GM23338 (cell line): ENCODE measurements around the gene SGCD.

Source experiments
- EZH2 ChIP-seq: fragments of 200-600 bp; sonication (generic); IDR thresholded peaks from one replicate; pipeline ENCODE4 v1.8.0; 2017; ENCODE audit warnings: antibody characterized with exemption, mild to moderate bottlenecking, low read depth; ENCODE audit not compliant: unreplicated experiment
- EZH2phosphoT487 ChIP-seq: fragments of 200-600 bp; sonication (generic); IDR thresholded peaks from one replicate; pipeline ENCODE4 v1.8.1; 2018; ENCODE audit warnings: antibody characterized with exemption; ENCODE audit not compliant: unreplicated experiment
- JUNB ChIP-seq: IDR thresholded peaks from one replicate; pipeline ENCODE4 v1.6.1; 2016; ENCODE audit warnings: antibody characterized with exemption; ENCODE audit not compliant: unreplicated experiment
- POLR2AphosphoS5 ChIP-seq: IDR thresholded peaks from 2 replicates; pipeline ENCODE4 v1.6.1; 2016; ENCODE audit warnings: antibody characterized with exemption, low read depth
- TF ChIP-seq, protein P1 (sequence below), 2 experiments: fragments of 200-600 bp in 1 of 2; sonication (generic) in 1 of 2; conservative IDR thresholded peaks; 2 replicates each; pipeline versions ENCODE4 v1.5.1 to v1.6.1; 2016 to 2017; ENCODE audit warnings: antibody characterized with exemption in 2 of 2, low read depth in 2 of 2, mild to moderate bottlenecking in 2 of 2, moderate library complexity in 1 of 2
- TF ChIP-seq, protein P2 (sequence below): IDR thresholded peaks from one replicate; pipeline ENCODE4 v1.6.1; 2018; ENCODE audit warnings: antibody characterized with exemption; ENCODE audit not compliant: unreplicated experiment

DNA sequence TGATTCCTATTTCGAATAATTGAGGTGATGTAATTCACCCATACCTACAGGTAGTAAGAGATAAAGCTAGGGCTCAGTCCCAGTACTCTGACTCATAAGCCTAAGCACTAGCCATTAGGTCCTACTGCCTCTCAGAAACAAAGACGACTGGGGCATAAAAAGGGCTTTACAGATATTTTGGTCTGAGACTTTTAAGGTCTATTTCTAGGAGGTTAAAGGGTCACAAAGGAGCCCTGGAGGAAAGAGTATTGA is 69.8 kb downstream of the SGCD start:
- TF ChIP-seq, protein P1, sequence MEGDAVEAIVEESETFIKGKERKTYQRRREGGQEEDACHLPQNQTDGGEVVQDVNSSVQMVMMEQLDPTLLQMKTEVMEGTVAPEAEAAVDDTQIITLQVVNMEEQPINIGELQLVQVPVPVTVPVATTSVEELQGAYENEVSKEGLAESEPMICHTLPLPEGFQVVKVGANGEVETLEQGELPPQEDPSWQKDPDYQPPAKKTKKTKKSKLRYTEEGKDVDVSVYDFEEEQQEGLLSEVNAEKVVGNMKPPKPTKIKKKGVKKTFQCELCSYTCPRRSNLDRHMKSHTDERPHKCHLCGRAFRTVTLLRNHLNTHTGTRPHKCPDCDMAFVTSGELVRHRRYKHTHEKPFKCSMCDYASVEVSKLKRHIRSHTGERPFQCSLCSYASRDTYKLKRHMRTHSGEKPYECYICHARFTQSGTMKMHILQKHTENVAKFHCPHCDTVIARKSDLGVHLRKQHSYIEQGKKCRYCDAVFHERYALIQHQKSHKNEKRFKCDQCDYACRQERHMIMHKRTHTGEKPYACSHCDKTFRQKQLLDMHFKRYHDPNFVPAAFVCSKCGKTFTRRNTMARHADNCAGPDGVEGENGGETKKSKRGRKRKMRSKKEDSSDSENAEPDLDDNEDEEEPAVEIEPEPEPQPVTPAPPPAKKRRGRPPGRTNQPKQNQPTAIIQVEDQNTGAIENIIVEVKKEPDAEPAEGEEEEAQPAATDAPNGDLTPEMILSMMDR (conservative IDR thresholded peaks at IDR 0.05; ENCODE audit: low read depth in 2 of 2), result no peak
- TF ChIP-seq EZH2, result no peak
- TF ChIP-seq JUNB, result no peak
- no peak for TF ChIP-seq EZH2phosphoT487
- TF ChIP-seq, protein P2, sequence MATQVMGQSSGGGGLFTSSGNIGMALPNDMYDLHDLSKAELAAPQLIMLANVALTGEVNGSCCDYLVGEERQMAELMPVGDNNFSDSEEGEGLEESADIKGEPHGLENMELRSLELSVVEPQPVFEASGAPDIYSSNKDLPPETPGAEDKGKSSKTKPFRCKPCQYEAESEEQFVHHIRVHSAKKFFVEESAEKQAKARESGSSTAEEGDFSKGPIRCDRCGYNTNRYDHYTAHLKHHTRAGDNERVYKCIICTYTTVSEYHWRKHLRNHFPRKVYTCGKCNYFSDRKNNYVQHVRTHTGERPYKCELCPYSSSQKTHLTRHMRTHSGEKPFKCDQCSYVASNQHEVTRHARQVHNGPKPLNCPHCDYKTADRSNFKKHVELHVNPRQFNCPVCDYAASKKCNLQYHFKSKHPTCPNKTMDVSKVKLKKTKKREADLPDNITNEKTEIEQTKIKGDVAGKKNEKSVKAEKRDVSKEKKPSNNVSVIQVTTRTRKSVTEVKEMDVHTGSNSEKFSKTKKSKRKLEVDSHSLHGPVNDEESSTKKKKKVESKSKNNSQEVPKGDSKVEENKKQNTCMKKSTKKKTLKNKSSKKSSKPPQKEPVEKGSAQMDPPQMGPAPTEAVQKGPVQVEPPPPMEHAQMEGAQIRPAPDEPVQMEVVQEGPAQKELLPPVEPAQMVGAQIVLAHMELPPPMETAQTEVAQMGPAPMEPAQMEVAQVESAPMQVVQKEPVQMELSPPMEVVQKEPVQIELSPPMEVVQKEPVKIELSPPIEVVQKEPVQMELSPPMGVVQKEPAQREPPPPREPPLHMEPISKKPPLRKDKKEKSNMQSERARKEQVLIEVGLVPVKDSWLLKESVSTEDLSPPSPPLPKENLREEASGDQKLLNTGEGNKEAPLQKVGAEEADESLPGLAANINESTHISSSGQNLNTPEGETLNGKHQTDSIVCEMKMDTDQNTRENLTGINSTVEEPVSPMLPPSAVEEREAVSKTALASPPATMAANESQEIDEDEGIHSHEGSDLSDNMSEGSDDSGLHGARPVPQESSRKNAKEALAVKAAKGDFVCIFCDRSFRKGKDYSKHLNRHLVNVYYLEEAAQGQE, result no peak
- TF ChIP-seq POLR2AphosphoS5, result no peak
